ENCODE measurements around the gene OTUD4.

- TF ChIP-seq EZH2phosphoT487 (IDR thresholded peaks at IDR 0.05; ENCODE audit: insufficient read depth, low read depth): no peak
- TF ChIP-seq EZH2 (IDR thresholded peaks at IDR 0.05; ENCODE audit: insufficient read depth, poor library complexity, severe bottlenecking): no peak
Measured at GRCh38 chr4:145218251-145218650, 37.9 kb upstream of the OTUD4 start.

Data from GM23248 (cell line).